GM23338 (cell line): Measurements from ENCODE around the gene NUP43. TPM values are rescaled to one million over a fixed set of nuclear protein-coding genes. Genes with fewer than 3 reads are reported as not detected.

ENCODE experiments used
- ATAC-seq: fragments of 200-7000 bp; cut with Tn5 transposase; 3 replicates; pipeline ENCODE4 v1.9.1; 2020
- DNase-seq: peaks from one replicate; pipeline ENCODE4 v3.0.0-alpha.2; 2015; ENCODE audit warnings: low spot score
- H2AFZ ChIP-seq: fragments of 200-600 bp; sonication (generic); 2 replicates; pipeline ENCODE4 v1.8.0; 2016; ENCODE audit warnings: antibody characterized with exemption, mild to moderate bottlenecking, moderate library complexity
- H3F3A ChIP-seq: fragments of 200-600 bp; sonication (generic); replicated peaks from 2 replicates; pipeline ENCODE4 v1.8.0; 2017; ENCODE audit warnings: antibody characterized with exemption, mixed run types, low read depth
- H3K27ac ChIP-seq: fragments of 200-600 bp; sonication (generic); 2 replicates; pipeline ENCODE4 v1.6.1; 2016; ENCODE audit warnings: low read depth
- H3K27me3 ChIP-seq: fragments of 200-600 bp; sonication (generic); 2 replicates; pipeline ENCODE4 v1.8.0; 2016; ENCODE audit warnings: mild to moderate bottlenecking, mixed run types, moderate library complexity; ENCODE audit not compliant: insufficient read depth
- H3K36me3 ChIP-seq: fragments of 200-600 bp; sonication (generic); 2 replicates; pipeline ENCODE4 v1.8.0; 2016; ENCODE audit warnings: mild to moderate bottlenecking; ENCODE audit not compliant: insufficient read depth
- H3K4me1 ChIP-seq: fragments of 200-600 bp; sonication (generic); 2 replicates; pipeline ENCODE4 v1.8.0; 2016; ENCODE audit warnings: mild to moderate bottlenecking, moderate library complexity; ENCODE audit not compliant: insufficient read depth
- H3K4me2 ChIP-seq: fragments of 200-600 bp; sonication (generic); 2 replicates; pipeline ENCODE4 v1.7.1; 2017; ENCODE audit warnings: mixed run types
- H3K4me3 ChIP-seq: fragments of 200-600 bp; sonication (generic); 2 replicates; pipeline ENCODE4 v1.6.1; 2016; ENCODE audit warnings: mixed run types
- H3K79me2 ChIP-seq: fragments of 200-600 bp; sonication (generic); replicated peaks from 2 replicates; pipeline ENCODE4 v1.8.0; 2017; ENCODE audit warnings: mild to moderate bottlenecking; ENCODE audit not compliant: insufficient read depth
- H3K9me2 ChIP-seq: fragments of 200-600 bp; sonication (generic); 2 replicates; pipeline ENCODE4 v1.8.0; 2017; ENCODE audit not compliant: insufficient read depth
- H4K20me1 ChIP-seq: fragments of 200-600 bp; sonication (generic); replicated peaks from 2 replicates; pipeline ENCODE4 v1.8.0; 2017; ENCODE audit warnings: mild to moderate bottlenecking; ENCODE audit not compliant: insufficient read depth
- H3K27ac Mint-ChIP-seq: 2 replicates; pipeline ENCODE4 v1.8.0; 2020; ENCODE audit warnings: inconsistent platforms, mild to moderate bottlenecking, moderate library complexity, mixed read lengths
- H3K27me3 Mint-ChIP-seq: 3 replicates; pipeline ENCODE4 v1.8.0; 2022; ENCODE audit warnings: low read depth, mild to moderate bottlenecking, moderate library complexity, mixed read lengths, inconsistent platforms; ENCODE audit not compliant: insufficient read depth, poor library complexity
- H3K36me3 Mint-ChIP-seq: 3 replicates; pipeline ENCODE4 v1.8.0; 2021; ENCODE audit warnings: low read depth, mild to moderate bottlenecking, inconsistent platforms, moderate library complexity, mixed read lengths
- H3K4me1 Mint-ChIP-seq: 3 replicates; pipeline ENCODE4 v1.8.0; 2020; ENCODE audit warnings: mild to moderate bottlenecking, inconsistent platforms, mixed read lengths
- H3K4me3 Mint-ChIP-seq: 3 replicates; pipeline ENCODE4 v1.8.0; 2021; ENCODE audit warnings: moderate library complexity, mild to moderate bottlenecking, inconsistent platforms, mixed read lengths
- H3K9me3 Mint-ChIP-seq: 3 replicates; pipeline ENCODE4 v1.8.0; 2020; ENCODE audit warnings: moderate library complexity, mild to moderate bottlenecking, inconsistent platforms, mixed read lengths
- CREB1 ChIP-seq: fragments of 250-450 bp; sonication (Bioruptor Pico); IDR thresholded peaks from 2 replicates; pipeline ENCODE4 v1.5.0; 2020; ENCODE audit warnings: low read depth, mild to moderate bottlenecking, moderate library complexity
- ETS1 ChIP-seq: IDR thresholded peaks from 2 replicates; pipeline ENCODE4 v1.6.1; 2016; ENCODE audit warnings: antibody characterized with exemption
- EZH2 ChIP-seq: fragments of 200-600 bp; sonication (generic); IDR thresholded peaks from one replicate; pipeline ENCODE4 v1.8.0; 2017; ENCODE audit warnings: antibody characterized with exemption, mild to moderate bottlenecking, low read depth; ENCODE audit not compliant: unreplicated experiment
- EZH2phosphoT487 ChIP-seq: fragments of 200-600 bp; sonication (generic); IDR thresholded peaks from one replicate; pipeline ENCODE4 v1.8.1; 2018; ENCODE audit warnings: antibody characterized with exemption; ENCODE audit not compliant: unreplicated experiment
- JUNB ChIP-seq: IDR thresholded peaks from one replicate; pipeline ENCODE4 v1.6.1; 2016; ENCODE audit warnings: antibody characterized with exemption; ENCODE audit not compliant: unreplicated experiment
- POLR2AphosphoS5 ChIP-seq: IDR thresholded peaks from 2 replicates; pipeline ENCODE4 v1.6.1; 2016; ENCODE audit warnings: antibody characterized with exemption, low read depth
- REST ChIP-seq: IDR thresholded peaks from one replicate; pipeline ENCODE4 v1.6.1; 2018; ENCODE audit warnings: antibody characterized with exemption; ENCODE audit not compliant: unreplicated experiment
- ZNF114 ChIP-seq: fragments of 250-450 bp; sonication (Bioruptor Pico); IDR thresholded peaks from 2 replicates; pipeline ENCODE4 v1.5.0; 2020; ENCODE audit warnings: mild to moderate bottlenecking, moderate library complexity
- ZNF462 ChIP-seq: fragments of 250-450 bp; sonication (Bioruptor Pico); IDR thresholded peaks from 2 replicates; pipeline ENCODE4 v1.5.0; 2020; ENCODE audit warnings: mild to moderate bottlenecking, moderate library complexity
- polyA plus RNA-seq: library from polyadenylated mRNA; unstranded; fragments of >200 nt; fragmentation: Nextera tagmentation; extraction: Ambion mirVana; gene quantifications from 2 replicates; pipeline ENCODE4 v1.2.1, GENCODE V29; 2016
- total RNA-seq: library from RNA; depleted of rRNA; stranded (reverse); fragments of >200 nt; shearing (Covaris generic); gene quantifications from 2 replicates; pipeline ENCODE4 v1.2.3, GENCODE V29; 2014

NUP43 gene
- total and polyA plus RNA-seq, 2 experiments from 2014 or later, result 23.4 to 71.8 TPM

- no peak for TF ChIP-seq REST
- no peak for TF ChIP-seq EZH2phosphoT487
- TF ChIP-seq JUNB, result no peak
- TF ChIP-seq ZNF114, result no peak
- TF ChIP-seq ETS1, result no peak
- TF ChIP-seq POLR2AphosphoS5, result no peak
These were observed 19.9 kb upstream of the NUP43 start (continued) for GRCh38 chr6:149766156-149766769.

GRCh38 chr6:149763866-149764265, 17.5 kb upstream of the NUP43 start:
- H3K27me3 ChIP-seq, result no peaks in the 10 kb centered on the region
- H3K27ac ChIP-seq, result no peak overlapping the region; the same call in 1 of the 2 replicates
- no peaks in the 10 kb centered on the region for H3K9me2 ChIP-seq
- no peaks in the 10 kb centered on the region for H3K4me1 Mint-ChIP-seq
- no peak overlapping the region for H2AFZ ChIP-seq
- H3K27ac Mint-ChIP-seq, result no peak overlapping the region
- no peak overlapping the region for H3K4me3 Mint-ChIP-seq
- H3K4me3 ChIP-seq, result no peak overlapping the region
- H3K79me2 ChIP-seq, result peaks cover 87% of the 10 kb centered on the region
- H3K4me1 ChIP-seq, result no peaks in the 10 kb centered on the region
- H3K27me3 Mint-ChIP-seq, result peaks cover 1% of the 10 kb centered on the region
- no peak for DNase-seq
- TF ChIP-seq JUNB, result no peak
- H3K9me3 Mint-ChIP-seq, result peaks cover 8% of the 10 kb centered on the region; the same call in 2 of the 3 replicates
- H3F3A ChIP-seq, result peaks cover 5% of the 10 kb centered on the region; the same call in 1 of the 2 replicates
- peaks cover 13% of the 10 kb centered on the region for H4K20me1 ChIP-seq
- H3K4me2 ChIP-seq, result no peak overlapping the region
- no peak for ATAC-seq
- peaks cover 30% of the 10 kb centered on the region for H3K36me3 Mint-ChIP-seq
- H3K36me3 ChIP-seq, result peaks cover 4% of the 10 kb centered on the region

GRCh38 chr6:149761438-149761837, 15.1 kb upstream of the NUP43 start:
- Mint-ChIP-seq H3K27me3 (peaks cover 1% of the 10 kb centered on the region), H3K27ac (no peak overlapping the region), H3K9me3 (peaks cover 8% of the 10 kb centered on the region; the same call in 2 of the 3 replicates), H3K4me1 (no peaks in the 10 kb centered on the region), H3K36me3 (peaks cover 16% of the 10 kb centered on the region), H3K4me3 (no peak overlapping the region)
- no peak for ATAC-seq
- Histone ChIP-seq H3F3A (peaks cover 7% of the 10 kb centered on the region; the same call in 1 of the 2 replicates), H3K4me2 (no peak overlapping the region), H3K79me2 (peaks cover 88% of the 10 kb centered on the region), H3K9me2 (no peaks in the 10 kb centered on the region), H3K4me1 (no peaks in the 10 kb centered on the region), H3K4me3 (no peak overlapping the region), H2AFZ (no peak overlapping the region), H4K20me1 (peaks cover 18% of the 10 kb centered on the region), H3K27ac (no peak overlapping the region), H3K36me3 (peaks cover 4% of the 10 kb centered on the region; the same call in 1 of the 2 replicates), H3K27me3 (no peaks in the 10 kb centered on the region)
- DNase-seq, result no peak
- TF ChIP-seq JUNB (no peak), EZH2 (no peak), CREB1 (no peak), EZH2phosphoT487 (no peak), ZNF462 (CRISPR knock-in tag) (no peak)
